Measurements from ENCODE around the gene KIF2A. TPM values are rescaled to one million over a fixed set of nuclear protein-coding genes. Genes with fewer than 3 reads are reported as not detected.

KIF2A gene
- total and polyA plus RNA-seq, 4 donors: 57.4 to 169 (median 79.8) TPM

- Histone ChIP-seq H3K9me3 (ENCODE audit: control insufficient read depth, insufficient read depth, low read length) (no peaks in the 10 kb centered on the region), H3K27ac (ENCODE audit: low read depth, low read length) (no peak overlapping the region), H3K4me1 (ENCODE audit: control insufficient read depth, insufficient read depth, low read length) (peaks cover 14% of the 10 kb centered on the region), H3K27me3 (ENCODE audit: control insufficient read depth, insufficient read depth, low read length) (no peaks in the 10 kb centered on the region), H3K4me3 (ENCODE audit: low read depth, low read length) (no peak overlapping the region), H3K36me3 (ENCODE audit: control insufficient read depth, insufficient read depth, low read length) (peaks cover 14% of the 10 kb centered on the region)
- WGBS (ENCODE audit: insufficient coverage): 90% methylated on average over 2 of the region's 2 CpGs
- DNase-seq (ENCODE audit: low read depth in 4 of 6, low spot score in 6 of 6): no peak
Observed at GRCh38 chr5:62334082-62334481, 28.1 kb downstream of the KIF2A start.

- no peak for DNase-seq (ENCODE audit: low read depth in 4 of 6, low spot score in 6 of 6)
- no peaks in the 10 kb centered on the region for H3K9me3 ChIP-seq (ENCODE audit: control insufficient read depth, insufficient read depth, low read length)
- no peaks in the 10 kb centered on the region for H3K4me1 ChIP-seq (ENCODE audit: control insufficient read depth, insufficient read depth, low read length)
- H3K27me3 ChIP-seq (ENCODE audit: control insufficient read depth, insufficient read depth, low read length): no peaks in the 10 kb centered on the region
- no peak overlapping the region for H3K27ac ChIP-seq (ENCODE audit: low read depth, low read length)
- WGBS (ENCODE audit: insufficient coverage): no CpG with 5 or more reads among the region's 1 CpG
- H3K36me3 ChIP-seq (ENCODE audit: control insufficient read depth, insufficient read depth, low read length): no peaks in the 10 kb centered on the region
- H3K4me3 ChIP-seq (ENCODE audit: low read depth, low read length): no peak overlapping the region
Observed at GRCh38 chr5:62340392-62340791, 34.4 kb downstream of the KIF2A start.

GRCh38 chr5:62340979-62341378 lies 35.0 kb downstream of the KIF2A start:
- 86% methylated on average over 1 of the region's 2 CpGs for WGBS (ENCODE audit: insufficient coverage)
- H3K36me3 ChIP-seq (ENCODE audit: control insufficient read depth, insufficient read depth, low read length): no peaks in the 10 kb centered on the region
- no peaks in the 10 kb centered on the region for H3K27me3 ChIP-seq (ENCODE audit: control insufficient read depth, insufficient read depth, low read length)
- no peaks in the 10 kb centered on the region for H3K4me1 ChIP-seq (ENCODE audit: control insufficient read depth, insufficient read depth, low read length)
- no peaks in the 10 kb centered on the region for H3K9me3 ChIP-seq (ENCODE audit: control insufficient read depth, insufficient read depth, low read length)
- H3K4me3 ChIP-seq (ENCODE audit: low read depth, low read length): no peak overlapping the region
- no peak for DNase-seq (ENCODE audit: low read depth in 4 of 6, low spot score in 6 of 6)
- no peak overlapping the region for H3K27ac ChIP-seq (ENCODE audit: low read depth, low read length)

- no peaks in the 10 kb centered on the region for H3K4me1 ChIP-seq (ENCODE audit: control insufficient read depth, insufficient read depth, low read length)
- DNase-seq (ENCODE audit: low read depth in 4 of 6, low spot score in 6 of 6): peak in 1 of 6 donors; percentile 31
- H3K9me3 ChIP-seq (ENCODE audit: control insufficient read depth, insufficient read depth, low read length): no peaks in the 10 kb centered on the region
- no CpG with 5 or more reads among the region's 4 CpGs for WGBS (ENCODE audit: insufficient coverage)
- H3K4me3 ChIP-seq (ENCODE audit: low read depth, low read length): no peak overlapping the region
- H3K27me3 ChIP-seq (ENCODE audit: control insufficient read depth, insufficient read depth, low read length): no peaks in the 10 kb centered on the region
- no peaks in the 10 kb centered on the region for H3K36me3 ChIP-seq (ENCODE audit: control insufficient read depth, insufficient read depth, low read length)
- no peak overlapping the region for H3K27ac ChIP-seq (ENCODE audit: low read depth, low read length)
Observed at GRCh38 chr5:62341783-62342475, 35.9 kb downstream of the KIF2A start.

GRCh38 chr5:62342476-62342837 lies 36.5 kb downstream of the KIF2A start:
- H3K27ac ChIP-seq (ENCODE audit: low read depth, low read length): no peak overlapping the region
- H3K36me3 ChIP-seq (ENCODE audit: control insufficient read depth, insufficient read depth, low read length): no peaks in the 10 kb centered on the region
- no peaks in the 10 kb centered on the region for H3K9me3 ChIP-seq (ENCODE audit: control insufficient read depth, insufficient read depth, low read length)
- H3K4me1 ChIP-seq (ENCODE audit: control insufficient read depth, insufficient read depth, low read length): no peaks in the 10 kb centered on the region
- H3K27me3 ChIP-seq (ENCODE audit: control insufficient read depth, insufficient read depth, low read length): no peaks in the 10 kb centered on the region
- WGBS (ENCODE audit: insufficient coverage): no CpG with 5 or more reads among the region's 2 CpGs
- H3K4me3 ChIP-seq (ENCODE audit: low read depth, low read length): no peak overlapping the region
- no peak for DNase-seq (ENCODE audit: low read depth in 4 of 6, low spot score in 6 of 6)

GRCh38 chr5:62343428-62343827 lies 37.4 kb downstream of the KIF2A start:
- H3K4me1 ChIP-seq (ENCODE audit: control insufficient read depth, insufficient read depth, low read length): no peaks in the 10 kb centered on the region
- no peaks in the 10 kb centered on the region for H3K27me3 ChIP-seq (ENCODE audit: control insufficient read depth, insufficient read depth, low read length)
- no peak overlapping the region for H3K27ac ChIP-seq (ENCODE audit: low read depth, low read length)
- DNase-seq (ENCODE audit: low read depth in 4 of 6, low spot score in 6 of 6): no peak
- no peaks in the 10 kb centered on the region for H3K36me3 ChIP-seq (ENCODE audit: control insufficient read depth, insufficient read depth, low read length)
- H3K4me3 ChIP-seq (ENCODE audit: low read depth, low read length): no peak overlapping the region
- WGBS (ENCODE audit: insufficient coverage): 88% methylated on average over 1 of the region's 1 CpG
- no peaks in the 10 kb centered on the region for H3K9me3 ChIP-seq (ENCODE audit: control insufficient read depth, insufficient read depth, low read length)

GRCh38 chr5:62346748-62347147 lies 40.7 kb downstream of the KIF2A start:
- no peak for DNase-seq (ENCODE audit: low read depth in 4 of 6, low spot score in 6 of 6)
- no peak overlapping the region for H3K27ac ChIP-seq (ENCODE audit: low read depth, low read length)
- WGBS (ENCODE audit: insufficient coverage): no CpG with 5 or more reads among the region's 2 CpGs

GRCh38 chr5:62347928-62348327 lies 41.9 kb downstream of the KIF2A start:
- DNase-seq (ENCODE audit: low read depth in 4 of 6, low spot score in 6 of 6): no peak
- Histone ChIP-seq H3K36me3 (ENCODE audit: control insufficient read depth, insufficient read depth, low read length) (peaks cover 11% of the 10 kb centered on the region), H3K4me3 (ENCODE audit: low read depth, low read length) (no peak overlapping the region), H3K27ac (ENCODE audit: low read depth, low read length) (no peak overlapping the region), H3K27me3 (ENCODE audit: control insufficient read depth, insufficient read depth, low read length) (no peaks in the 10 kb centered on the region), H3K4me1 (ENCODE audit: control insufficient read depth, insufficient read depth, low read length) (no peaks in the 10 kb centered on the region), H3K9me3 (ENCODE audit: control insufficient read depth, insufficient read depth, low read length) (no peaks in the 10 kb centered on the region)
- WGBS (ENCODE audit: insufficient coverage): no CpG with 5 or more reads among the region's 1 CpG

More at GRCh38 chr5:62346748-62347147, 40.7 kb downstream of the KIF2A start:
- H3K9me3 ChIP-seq (ENCODE audit: control insufficient read depth, insufficient read depth, low read length): no peaks in the 10 kb centered on the region
- no peaks in the 10 kb centered on the region for H3K4me1 ChIP-seq (ENCODE audit: control insufficient read depth, insufficient read depth, low read length)
- no peak overlapping the region for H3K4me3 ChIP-seq (ENCODE audit: low read depth, low read length)
- peaks cover 10% of the 10 kb centered on the region for H3K36me3 ChIP-seq (ENCODE audit: control insufficient read depth, insufficient read depth, low read length)
- H3K27me3 ChIP-seq (ENCODE audit: control insufficient read depth, insufficient read depth, low read length): no peaks in the 10 kb centered on the region

- no CpG with 5 or more reads among the region's 1 CpG for WGBS (ENCODE audit: insufficient coverage)
- Histone ChIP-seq H3K27ac (ENCODE audit: low read depth, low read length) (no peak overlapping the region), H3K4me3 (ENCODE audit: low read depth, low read length) (no peak overlapping the region), H3K4me1 (ENCODE audit: control insufficient read depth, insufficient read depth, low read length) (no peaks in the 10 kb centered on the region), H3K9me3 (ENCODE audit: control insufficient read depth, insufficient read depth, low read length) (no peaks in the 10 kb centered on the region), H3K36me3 (ENCODE audit: control insufficient read depth, insufficient read depth, low read length) (peaks cover 11% of the 10 kb centered on the region), H3K27me3 (ENCODE audit: control insufficient read depth, insufficient read depth, low read length) (no peaks in the 10 kb centered on the region)
- DNase-seq (ENCODE audit: low read depth in 4 of 6, low spot score in 6 of 6): no peak
Observed at GRCh38 chr5:62348723-62349481, 42.9 kb downstream of the KIF2A start.

Data from spinal cord (tissue), 10 donors.